Subcutaneous adipose tissue (tissue), 4 donors: ENCODE data around the gene FANCM. TPM values are rescaled to one million over a fixed set of nuclear protein-coding genes. Genes with fewer than 3 reads are reported as not detected.

ENCODE experiments used
- CTCF ChIP-seq: fragments of 450-650 bp; IDR thresholded peaks from one replicate; pipeline ENCODE4 v1.5.1; 2016; ENCODE audit warnings: low read depth, mild to moderate bottlenecking, control low read depth, antibody characterized with exemption, moderate library complexity
- total RNA-seq, 4 donors: library from RNA; depleted of rRNA; stranded (reverse); fragments of >200 nt; gene quantifications; one replicate each; pipeline ENCODE4 v1.1.0, GENCODE V29; 2016

The FANCM gene
- total RNA-seq, 4 donors from 2014 or later: 5.3 to 11.0 (median 8.4) TPM

- no peak for TF ChIP-seq CTCF
These were observed 46.1 kb downstream of the FANCM start for GRCh38 chr14:45181806-45182205.

GRCh38 chr14:45185100-45185814 lies 49.5 kb downstream of the FANCM start:
- no peak for TF ChIP-seq CTCF

GRCh38 chr14:45194964-45195363 lies 59.2 kb downstream of the FANCM start:
- TF ChIP-seq CTCF: no peak

GRCh38 chr14:45198551-45198950 lies 62.8 kb downstream of the FANCM start:
- TF ChIP-seq CTCF: no peak

GRCh38 chr14:45199230-45199629 lies 63.5 kb downstream of the FANCM start:
- TF ChIP-seq CTCF: no peak

GRCh38 chr14:45201905-45202304 lies 66.2 kb downstream of the FANCM start:
- TF ChIP-seq CTCF: no peak

GRCh38 chr14:45204241-45204640 lies 68.5 kb downstream of the FANCM start:
- TF ChIP-seq CTCF: no peak
